Measurements from ENCODE around the gene LEFTY2.
A peak's percentile ranks its signal among the peaks of the same experiment; 100 is the strongest.

LEFTY2 gene

GRCh38 chr1:225928186-225929175, 12.5 kb downstream of the LEFTY2 start:
- DNase-seq: no peak

GRCh38 chr1:225926551-225927113, 14.4 kb downstream of the LEFTY2 start:
- peak; percentile 30 for DNase-seq

- DNase-seq: peak; percentile 96
These were observed 17.1 kb downstream of the LEFTY2 start, which contains the start of gene PYCR2 for GRCh38 chr1:225923692-225924555. Gene PYCR2, minus strand, starts transcription at chr1:225924250. Its CDS starts 140 bp downstream, at chr1:225924110.

- no peak for DNase-seq
These were observed 17.7 kb downstream of the LEFTY2 start for GRCh38 chr1:225923381-225923691.

- peak; percentile 18 for DNase-seq
These were observed 19.0 kb downstream of the LEFTY2 start for GRCh38 chr1:225921734-225922709.

- DNase-seq: peak; percentile 87
These were observed 21.1 kb downstream of the LEFTY2 start for GRCh38 chr1:225919906-225920305.

GRCh38 chr1:225918280-225918679, 22.7 kb downstream of the LEFTY2 start:
- DNase-seq: no peak

GRCh38 chr1:225917536-225917935, 23.5 kb downstream of the LEFTY2 start:
- peak; percentile 15 for DNase-seq

GRCh38 chr1:225917101-225917500, 23.9 kb downstream of the LEFTY2 start:
- DNase-seq: no peak

GRCh38 chr1:225915538-225915991, 25.5 kb downstream of the LEFTY2 start:
- no peak for DNase-seq

GRCh38 chr1:225914947-225915346, 26.1 kb downstream of the LEFTY2 start:
- DNase-seq: no peak

- no peak for DNase-seq
These were observed 26.6 kb downstream of the LEFTY2 start for GRCh38 chr1:225914391-225914790.

- DNase-seq: peak; percentile 33
These were observed 29.6 kb downstream of the LEFTY2 start for GRCh38 chr1:225911191-225912130.

GRCh38 chr1:225909477-225909876, 31.5 kb downstream of the LEFTY2 start:
- no peak for DNase-seq

- DNase-seq: no peak
These were observed 32.2 kb downstream of the LEFTY2 start for GRCh38 chr1:225908773-225909172.

GRCh38 chr1:225908013-225908640, 32.9 kb downstream of the LEFTY2 start:
- DNase-seq: no peak

GRCh38 chr1:225907341-225907740, 33.7 kb downstream of the LEFTY2 start:
- no peak for DNase-seq

- DNase-seq: no peak
These were observed 34.6 kb downstream of the LEFTY2 start for GRCh38 chr1:225906467-225906866.

GRCh38 chr1:225903623-225904022, 37.4 kb downstream of the LEFTY2 start:
- DNase-seq: no peak
